B cell (primary cell): ENCODE results near the gene LRCH2. TPM values are rescaled to one million over a fixed set of nuclear protein-coding genes. Genes with fewer than 3 reads are reported as not detected.

Source experiments
- ATAC-seq: fragments of 200-7000 bp; cut with Tn5 transposase; one replicate; pipeline ENCODE4 v1.10.0; 2021; ENCODE audit warnings: low read depth, mild to moderate bottlenecking, moderate number of reproducible peaks, moderate library complexity
- CTCF ChIA-PET: fragments of 350-600 bp; sonication (Branson Sonifier 250); formaldehyde crosslinking; loops from one replicate; lab custom pipeline; 2021; ENCODE audit warnings: antibody characterized with exemption, inconsistent platforms; lab: Charles Lee
- POLR2A ChIA-PET: fragments of 350-600 bp; sonication (Branson Sonifier 250); formaldehyde crosslinking; loops from one replicate; lab custom pipeline; 2021; ENCODE audit warnings: antibody characterized with exemption; lab: Charles Lee
- DNase-seq: peaks from one replicate; pipeline ENCODE4 v3.0.0; 2013
- H2AFZ ChIP-seq: 2 replicates; pipeline ENCODE4 v1.6.1; 2012; ENCODE audit warnings: mild to moderate bottlenecking, low read depth, low read length; ENCODE audit not compliant: insufficient read depth, poor library complexity, severe bottlenecking
- H3K27ac ChIP-seq, 2 donors: 1 replicate in 1 of 2; 2 replicates in 1 of 2; pipeline ENCODE4 v1.5.1; 2012 to 2013; ENCODE audit warnings: low read length in 2 of 2, mild to moderate bottlenecking in 2 of 2, moderate library complexity in 1 of 2
- H3K27me3 ChIP-seq, 4 experiments: fragments of 200-600 bp in 1 of 4; sonication (generic) in 1 of 4; replicated peaks in 1 of 4; 1 replicate in 2 of 4; 2 replicates in 2 of 4; pipeline versions ENCODE4 v1.6.1 to v1.7.0; 2013 to 2016; ENCODE audit warnings: low read length in 3 of 4, mild to moderate bottlenecking in 2 of 4, mixed read lengths in 1 of 4, moderate library complexity in 1 of 4; ENCODE audit not compliant: insufficient read depth in 4 of 4, control insufficient read depth in 3 of 4; ENCODE audit errors: control extremely low read depth in 1 of 4
- H3K36me3 ChIP-seq, 2 experiments: replicated peaks in 1 of 2; 1 replicate in 1 of 2; 2 replicates in 1 of 2; pipeline versions ENCODE4 v1.6.1 to v1.7.1; 2013; ENCODE audit warnings: low read length in 1 of 2; ENCODE audit not compliant: insufficient read depth in 2 of 2, control insufficient read depth in 1 of 2; ENCODE audit errors: control extremely low read depth in 1 of 2, extremely low read depth in 1 of 2
- H3K4me1 ChIP-seq, 2 donors: fragments of 200-600 bp in 1 of 2; sonication (generic) in 1 of 2; 1 replicate in 1 of 2; 2 replicates in 1 of 2; pipeline versions ENCODE4 v1.5.1 to v1.6.1; 2013 to 2017; ENCODE audit warnings: low read length in 2 of 2; ENCODE audit not compliant: control insufficient read depth in 2 of 2, insufficient read depth in 2 of 2
- H3K4me2 ChIP-seq: replicated peaks from 2 replicates; pipeline ENCODE3; 2012; ENCODE audit warnings: mild to moderate bottlenecking, low read depth, low read length; ENCODE audit not compliant: poor library complexity, severe bottlenecking
- H3K4me3 ChIP-seq, 5 experiments: fragments of 200-600 bp in 1 of 5; sonication (generic) in 1 of 5; 1 replicate in 3 of 5; 2 replicates in 2 of 5; pipeline versions ENCODE4 v1.5.1 to v1.7.0; 2011 to 2016; ENCODE audit warnings: low read length in 4 of 5, mild to moderate bottlenecking in 4 of 5, low read depth in 2 of 5, control low read depth in 1 of 5, moderate library complexity in 1 of 5; ENCODE audit not compliant: insufficient read depth in 1 of 5; ENCODE audit errors: control extremely low read depth in 1 of 5, extremely low read depth in 1 of 5
- H3K79me2 ChIP-seq: fragments of 200-600 bp; sonication (generic); one replicate; pipeline ENCODE4 v1.6.0; 2016; ENCODE audit warnings: low read length; ENCODE audit not compliant: control insufficient read depth, insufficient read depth
- H3K9ac ChIP-seq: fragments of 200-600 bp; sonication (generic); 2 replicates; pipeline ENCODE4 v1.6.1; 2017; ENCODE audit warnings: mild to moderate bottlenecking, low read length, moderate library complexity
- H3K9me3 ChIP-seq, 3 donors: one replicate each; pipeline versions ENCODE4 v1.6.1 to v1.7.1; 2013; ENCODE audit warnings: low read length in 2 of 3; ENCODE audit not compliant: control insufficient read depth in 2 of 3, insufficient read depth in 1 of 3; ENCODE audit errors: control extremely low read depth in 1 of 3
- H4K20me1 ChIP-seq: 2 replicates; pipeline ENCODE4 v1.6.0; 2012; ENCODE audit warnings: mild to moderate bottlenecking, low read length; ENCODE audit not compliant: insufficient read depth, control insufficient read depth, poor library complexity, severe bottlenecking
- H3K27ac Mint-ChIP-seq: one replicate; pipeline ENCODE4 v1.8.0; 2021; ENCODE audit warnings: mixed read lengths
- H3K27me3 Mint-ChIP-seq: one replicate; pipeline ENCODE4 v1.8.0; 2021; ENCODE audit warnings: mixed read lengths
- H3K4me1 Mint-ChIP-seq: one replicate; pipeline ENCODE4 v1.8.0; 2021; ENCODE audit warnings: mixed read lengths
- H3K4me3 Mint-ChIP-seq: one replicate; pipeline ENCODE4 v1.8.0; 2021; ENCODE audit warnings: mixed read lengths
- H3K9me3 Mint-ChIP-seq: one replicate; pipeline ENCODE4 v1.8.0; 2022; ENCODE audit warnings: mixed read lengths; ENCODE audit not compliant: insufficient read depth
- CTCF ChIP-seq: fragments of 200-600 bp; IDR thresholded peaks from one replicate; pipeline ENCODE4 v1.8.0; 2022; ENCODE audit warnings: antibody characterized with exemption, mild to moderate bottlenecking
- EZH2 ChIP-seq: IDR thresholded peaks from 2 replicates; pipeline ENCODE4 v1.6.1; 2012; ENCODE audit warnings: borderline replicate concordance, low read depth, mild to moderate bottlenecking, moderate library complexity, low read length; ENCODE audit not compliant: insufficient read depth, poor library complexity, severe bottlenecking
- WGBS: methylation state at CpG from one replicate; pipeline ENCODE4 v1.1.5; 2013; ENCODE audit warnings: missing lambda C conversion rate; ENCODE audit not compliant: insufficient coverage; 5-methylcytosine and 5-hydroxymethylcytosine counted together
- intact Hi-C: fragments of 100-400 bp; cut with micrococcal nuclease; formaldehyde crosslinking; loops from one replicate; pipeline ENCODE4 v1.10.0; 2022
- polyA plus RNA-seq: library from polyadenylated mRNA; depleted of rRNA; stranded (reverse); fragments of >200 nt; gene quantifications from 2 replicates; pipeline ENCODE4 v1.2.3, GENCODE V29; 2012
- total RNA-seq, 2 donors: library from RNA; stranded (reverse); fragments of 120-200 nt in 1 of 2; gene quantifications; 1 replicate in 1 of 2; 2 replicates in 1 of 2; pipeline versions ENCODE4 v1.2.3 to v1.2.4, GENCODE V29; 2013 to 2022

Gene LRCH2
- total and polyA plus RNA-seq, 2 donors (not counting 1 experiment from before 2014, with no cell fraction given) = not detected

GRCh38 chrX:115173181-115173580 is 60.7 kb downstream of the LRCH2 start:
- Mint-ChIP-seq H3K27ac (no peak overlapping the region), H3K27me3 (no peaks in the 10 kb centered on the region), H3K4me3 (no peak overlapping the region), H3K4me1 (no peaks in the 10 kb centered on the region), H3K9me3 (no peaks in the 10 kb centered on the region)
- ChIA-PET CTCF (no interaction called here), POLR2A (no interaction called here)
- no peak for TF ChIP-seq EZH2
- TF ChIP-seq CTCF = no peak
- H3K27me3 ChIP-seq = no peaks in the 10 kb centered on the region
- intact Hi-C loops = no loop called here
- WGBS = no CpG with 5 or more reads among the region's 9 CpGs
- no peaks in the 10 kb centered on the region for H3K36me3 ChIP-seq
- DNase-seq (no peak), ATAC-seq (no peak)
- H3K9ac ChIP-seq = no peak overlapping the region
- H3K9me3 ChIP-seq = no peaks in the 10 kb centered on the region
- H2AFZ ChIP-seq = no peak overlapping the region
- H4K20me1 ChIP-seq = no peaks in the 10 kb centered on the region
- no peaks in the 10 kb centered on the region for H3K79me2 ChIP-seq
- no peak overlapping the region for H3K27ac ChIP-seq
- no peak overlapping the region for H3K4me3 ChIP-seq
- H3K4me1 ChIP-seq = no peaks in the 10 kb centered on the region
- no peak overlapping the region for H3K4me2 ChIP-seq

- no peaks in the 10 kb centered on the region for H3K27me3 ChIP-seq
- no CpG with 5 or more reads among the region's 1 CpG for WGBS
- CTCF ChIA-PET = no interaction called here
- H3K27ac Mint-ChIP-seq = no peak overlapping the region
- intact Hi-C loops = no loop called here
- H3K27ac ChIP-seq = no peak overlapping the region
- H3K36me3 ChIP-seq = no peaks in the 10 kb centered on the region
- H3K79me2 ChIP-seq = no peaks in the 10 kb centered on the region
- H3K4me3 ChIP-seq = no peak overlapping the region
- no peak overlapping the region for H3K9ac ChIP-seq
- no peaks in the 10 kb centered on the region for H4K20me1 ChIP-seq
- no peaks in the 10 kb centered on the region for H3K4me1 Mint-ChIP-seq
- DNase-seq (no peak), ATAC-seq (no peak)
- TF ChIP-seq EZH2 = no peak
- peak; percentile 12 for TF ChIP-seq CTCF
- H3K27me3 Mint-ChIP-seq = no peaks in the 10 kb centered on the region
- no peaks in the 10 kb centered on the region for H3K9me3 Mint-ChIP-seq
- POLR2A ChIA-PET = no interaction called here
- H2AFZ ChIP-seq = no peak overlapping the region
- H3K4me2 ChIP-seq = no peak overlapping the region
- H3K4me1 ChIP-seq = no peaks in the 10 kb centered on the region
- no peaks in the 10 kb centered on the region for H3K9me3 ChIP-seq
- no peak overlapping the region for H3K4me3 Mint-ChIP-seq
Measured at GRCh38 chrX:115147220-115147619, 86.7 kb downstream of the LRCH2 start.
